Calu3 (cell line): ENCODE data around the gene RFTN1. TPM values are rescaled to one million over a fixed set of nuclear protein-coding genes. Genes with fewer than 3 reads are reported as not detected.
A peak's percentile ranks its signal among the peaks of the same experiment; 100 is the strongest.

Source experiments
- BruUV-seq: library from RNA; stranded (reverse); fragments of 400-500 nt; replicated peaks from 2 replicates; lab custom pipeline; 2021; lab: Mats Ljungman, UMichigan
- CTCF ChIA-PET: fragments of 300-600 bp; sonication (Branson Sonifier 250); formaldehyde crosslinking; loops from one replicate; lab custom pipeline; 2022; ENCODE audit warnings: antibody characterized with exemption; lab: Charles Lee
- DNase-seq: peaks from one replicate; pipeline ENCODE4 v3.0.0; 2022
- H3K27ac Mint-ChIP-seq: one replicate; pipeline ENCODE4 v1.8.0; 2022; ENCODE audit warnings: mixed read lengths; ENCODE audit not compliant: unreplicated experiment
- H3K27me3 Mint-ChIP-seq: one replicate; pipeline ENCODE4 v1.8.0; 2022; ENCODE audit warnings: mixed read lengths; ENCODE audit not compliant: unreplicated experiment
- H3K36me3 Mint-ChIP-seq: one replicate; pipeline ENCODE4 v1.8.0; 2022; ENCODE audit warnings: mild to moderate bottlenecking, moderate library complexity, mixed read lengths; ENCODE audit not compliant: insufficient read depth, unreplicated experiment
- H3K4me1 Mint-ChIP-seq: one replicate; pipeline ENCODE4 v1.8.0; 2022; ENCODE audit warnings: mild to moderate bottlenecking, low read depth, mixed read lengths; ENCODE audit not compliant: unreplicated experiment
- H3K4me3 Mint-ChIP-seq: one replicate; pipeline ENCODE4 v1.8.0; 2022; ENCODE audit warnings: mild to moderate bottlenecking, low read depth, moderate library complexity, mixed read lengths; ENCODE audit not compliant: unreplicated experiment
- H3K9me3 Mint-ChIP-seq: one replicate; pipeline ENCODE4 v1.8.0; 2022; ENCODE audit warnings: low read depth, mixed read lengths; ENCODE audit not compliant: unreplicated experiment
- intact Hi-C: fragments of 100-400 bp; cut with micrococcal nuclease; formaldehyde crosslinking; loops from one replicate; pipeline ENCODE4 v1.10.0; 2022; ENCODE audit not compliant: unreplicated experiment
- total RNA-seq: library from RNA; stranded (reverse); gene quantifications from 2 replicates; pipeline ENCODE4 v1.2.3, GENCODE V29; 2022
- TF ChIP-seq, protein P1 (sequence below): fragments of 200-600 bp; IDR thresholded peaks from one replicate; pipeline ENCODE4 v1.8.0; 2022; ENCODE audit warnings: antibody characterized with exemption; ENCODE audit not compliant: unreplicated experiment

Gene RFTN1
- total RNA-seq, 1 experiment from 2014 or later: 1.6 TPM

DNA sequence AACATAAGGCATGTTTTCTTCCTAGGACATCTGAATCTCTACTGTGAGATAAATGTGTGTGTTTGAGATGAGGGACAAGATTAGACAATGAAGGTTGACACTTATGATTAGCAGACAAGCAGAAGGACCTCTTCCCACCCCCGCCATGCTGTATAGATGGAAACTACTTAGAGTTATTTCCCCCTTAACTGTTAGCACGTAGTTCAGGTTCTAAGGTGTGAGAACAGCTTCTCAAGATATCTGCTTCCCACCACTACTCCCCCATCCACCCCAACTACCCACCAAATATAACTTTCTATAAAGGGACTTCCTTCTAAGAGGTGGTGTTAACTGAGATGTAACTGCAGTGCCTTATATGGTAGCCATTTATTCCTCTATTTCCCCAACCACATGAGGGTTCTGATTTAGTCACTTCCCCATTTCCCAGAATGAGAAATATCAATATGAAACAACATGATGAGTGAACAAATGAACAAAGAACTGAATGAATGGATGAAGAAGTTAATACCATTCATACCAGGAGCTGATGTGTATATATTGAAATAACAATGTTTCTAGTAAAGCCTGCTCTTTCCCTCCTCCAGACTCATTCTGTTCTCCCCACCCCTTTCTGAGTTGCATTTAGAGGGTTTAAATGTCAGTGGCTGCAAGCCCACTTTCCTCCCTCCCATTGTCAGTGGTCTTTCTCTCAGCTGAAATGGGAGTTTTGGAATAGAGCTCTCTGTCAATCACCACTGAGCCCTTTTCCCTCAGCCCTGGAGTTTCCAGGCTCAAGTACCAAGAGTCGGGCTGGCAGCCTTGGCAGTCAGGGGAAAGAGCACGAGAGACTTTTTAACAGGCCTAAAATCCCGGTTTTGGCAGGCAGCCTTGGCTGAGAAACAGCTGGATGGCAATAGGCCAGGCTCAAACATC lies 7.7 kb upstream of the RFTN1 start:
- Mint-ChIP-seq H3K27ac (no peak overlapping the region), H3K36me3 (no peaks in the 10 kb centered on the region), H3K4me3 (no peak overlapping the region), H3K9me3 (no peaks in the 10 kb centered on the region), H3K27me3 (peaks cover 98% of the 10 kb centered on the region), H3K4me1 (no peaks in the 10 kb centered on the region)
- BruUV-seq: no TSS peak
- TF ChIP-seq, protein P1, sequence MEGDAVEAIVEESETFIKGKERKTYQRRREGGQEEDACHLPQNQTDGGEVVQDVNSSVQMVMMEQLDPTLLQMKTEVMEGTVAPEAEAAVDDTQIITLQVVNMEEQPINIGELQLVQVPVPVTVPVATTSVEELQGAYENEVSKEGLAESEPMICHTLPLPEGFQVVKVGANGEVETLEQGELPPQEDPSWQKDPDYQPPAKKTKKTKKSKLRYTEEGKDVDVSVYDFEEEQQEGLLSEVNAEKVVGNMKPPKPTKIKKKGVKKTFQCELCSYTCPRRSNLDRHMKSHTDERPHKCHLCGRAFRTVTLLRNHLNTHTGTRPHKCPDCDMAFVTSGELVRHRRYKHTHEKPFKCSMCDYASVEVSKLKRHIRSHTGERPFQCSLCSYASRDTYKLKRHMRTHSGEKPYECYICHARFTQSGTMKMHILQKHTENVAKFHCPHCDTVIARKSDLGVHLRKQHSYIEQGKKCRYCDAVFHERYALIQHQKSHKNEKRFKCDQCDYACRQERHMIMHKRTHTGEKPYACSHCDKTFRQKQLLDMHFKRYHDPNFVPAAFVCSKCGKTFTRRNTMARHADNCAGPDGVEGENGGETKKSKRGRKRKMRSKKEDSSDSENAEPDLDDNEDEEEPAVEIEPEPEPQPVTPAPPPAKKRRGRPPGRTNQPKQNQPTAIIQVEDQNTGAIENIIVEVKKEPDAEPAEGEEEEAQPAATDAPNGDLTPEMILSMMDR: no peak
- CTCF ChIA-PET: no interaction called here
- intact Hi-C loops: no loop called here
- no peak for DNase-seq

DNA sequence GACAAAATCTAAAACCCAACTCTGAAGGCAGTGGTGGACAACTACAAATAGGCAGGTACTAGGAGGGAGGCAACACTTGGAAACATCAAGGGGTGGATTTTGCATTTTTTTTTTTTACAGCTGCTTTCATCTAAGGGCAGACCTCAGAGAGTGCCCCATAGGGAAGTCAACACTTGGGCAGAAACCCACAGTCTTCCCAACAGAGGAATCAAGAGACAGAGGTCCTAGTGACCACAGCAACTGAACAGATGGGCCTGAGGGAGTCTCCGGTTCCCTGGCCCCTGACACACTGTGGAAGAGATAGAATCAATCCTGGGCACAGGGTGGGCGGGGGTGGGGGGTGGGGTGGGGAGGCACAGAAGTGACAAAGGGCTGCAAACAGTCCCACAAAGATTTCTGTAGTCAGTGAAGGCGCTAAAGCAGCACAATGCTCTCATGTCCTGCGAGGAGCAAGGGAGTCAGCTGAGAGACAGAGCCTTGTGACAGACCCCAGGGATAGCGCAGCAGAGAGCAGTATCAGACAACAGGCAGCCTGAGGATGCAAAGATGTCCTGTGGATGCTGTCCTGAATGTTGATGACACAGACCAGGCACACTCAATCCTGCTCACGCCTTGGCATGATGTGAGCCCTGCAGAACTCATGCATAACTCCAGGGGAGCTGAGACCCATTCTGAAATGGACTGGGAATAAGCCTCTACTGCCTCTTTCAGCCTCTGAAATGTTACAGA lies 6.9 kb upstream of the RFTN1 start:
- Mint-ChIP-seq H3K4me3 (no peak overlapping the region), H3K36me3 (no peaks in the 10 kb centered on the region), H3K9me3 (no peaks in the 10 kb centered on the region), H3K27me3 (peaks cover 98% of the 10 kb centered on the region), H3K4me1 (no peaks in the 10 kb centered on the region), H3K27ac (no peak overlapping the region)
- no peak for DNase-seq
- BruUV-seq: no TSS peak
- CTCF ChIA-PET: no interaction called here
- intact Hi-C loops: no loop called here
- TF ChIP-seq, protein P1: no peak

DNA sequence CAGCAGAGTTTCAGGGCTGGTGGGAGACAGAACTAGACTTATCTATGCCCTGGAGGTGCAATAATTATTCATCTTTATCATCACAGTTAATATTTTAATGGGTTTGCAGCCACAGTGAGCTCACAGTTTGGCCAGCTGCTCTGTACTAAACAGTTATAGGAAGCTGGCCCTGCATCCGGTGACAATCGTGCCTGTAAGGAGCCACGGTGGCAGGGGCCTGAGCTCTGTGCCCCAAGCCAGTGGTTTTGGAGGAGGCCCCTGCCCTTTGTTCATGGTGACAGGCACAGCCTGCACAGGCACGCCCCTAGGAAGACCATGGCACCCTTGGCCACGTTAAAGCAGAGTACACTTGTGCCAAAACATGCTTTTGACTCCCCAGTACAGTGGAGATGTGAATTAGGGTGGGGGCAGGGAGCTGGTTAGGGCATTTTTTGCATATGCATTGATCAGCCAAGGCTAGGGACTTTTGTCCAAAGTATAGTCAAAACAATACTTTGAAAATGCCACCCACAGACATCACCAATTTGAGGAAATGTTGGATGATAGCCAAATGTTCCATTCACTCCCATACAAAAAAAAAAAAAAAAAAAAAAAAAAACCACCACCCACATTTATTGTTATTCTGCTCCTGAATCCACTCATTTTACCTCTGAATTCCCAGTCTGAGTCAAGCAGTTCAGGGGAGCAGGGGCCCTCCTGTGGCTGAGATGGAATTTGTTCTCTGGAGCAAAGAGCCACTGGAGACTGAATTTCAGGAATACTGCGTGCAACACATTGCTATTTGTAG lies 3.4 kb upstream of the RFTN1 start:
- intact Hi-C loops: loop anchor here (1.0 kb wide), 1 partner anchor 227 kb away; no protein-coding TSS in a partner anchor

More for the DNA sequence above, 3.4 kb upstream of the RFTN1 start:
- H3K27me3 Mint-ChIP-seq: peaks cover 99% of the 10 kb centered on the region
- H3K27ac Mint-ChIP-seq: no peak overlapping the region
- no peak overlapping the region for H3K4me3 Mint-ChIP-seq
- CTCF ChIA-PET: interaction anchor here (0.6 to 2.4 kb wide), 2 partner anchors 34 to 227 kb away, joined by 3 to 15 read pairs; no protein-coding TSS in a partner anchor
- TF ChIP-seq, protein P1: no peak
- peak; percentile 12 for DNase-seq
- H3K36me3 Mint-ChIP-seq: peaks cover 11% of the 10 kb centered on the region
- BruUV-seq: no TSS peak
- no peaks in the 10 kb centered on the region for H3K4me1 Mint-ChIP-seq
- no peaks in the 10 kb centered on the region for H3K9me3 Mint-ChIP-seq
